ENCODE measurements around the gene NHEJ1.
A peak's percentile ranks its signal among the peaks of the same experiment; 100 is the strongest.

NHEJ1 gene

DNA sequence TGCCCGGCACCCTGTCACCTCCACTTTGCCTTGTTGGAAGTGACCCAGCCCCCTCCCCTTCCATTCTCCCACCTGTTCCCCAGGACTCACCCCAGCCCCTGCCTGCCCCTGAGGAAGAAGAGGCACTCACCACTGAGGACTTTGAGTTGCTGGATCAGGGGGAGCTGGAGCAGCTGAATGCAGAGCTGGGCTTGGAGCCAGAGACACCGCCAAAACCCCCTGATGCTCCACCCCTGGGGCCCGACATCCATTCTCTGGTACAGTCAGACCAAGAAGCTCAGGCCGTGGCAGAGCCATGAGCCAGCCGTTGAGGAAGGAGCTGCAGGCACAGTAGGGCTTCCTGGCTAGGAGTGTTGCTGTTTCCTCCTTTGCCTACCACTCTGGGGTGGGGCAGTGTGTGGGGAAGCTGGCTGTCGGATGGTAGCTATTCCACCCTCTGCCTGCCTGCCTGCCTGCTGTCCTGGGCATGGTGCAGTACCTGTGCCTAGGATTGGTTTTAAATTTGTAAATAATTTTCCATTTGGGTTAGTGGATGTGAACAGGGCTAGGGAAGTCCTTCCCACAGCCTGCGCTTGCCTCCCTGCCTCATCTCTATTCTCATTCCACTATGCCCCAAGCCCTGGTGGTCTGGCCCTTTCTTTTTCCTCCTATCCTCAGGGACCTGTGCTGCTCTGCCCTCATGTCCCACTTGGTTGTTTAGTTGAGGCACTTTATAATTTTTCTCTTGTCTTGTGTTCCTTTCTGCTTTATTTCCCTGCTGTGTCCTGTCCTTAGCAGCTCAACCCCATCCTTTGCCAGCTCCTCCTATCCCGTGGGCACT lies 21.9 kb upstream of the NHEJ1 start:
- no peak for DNase-seq

DNA sequence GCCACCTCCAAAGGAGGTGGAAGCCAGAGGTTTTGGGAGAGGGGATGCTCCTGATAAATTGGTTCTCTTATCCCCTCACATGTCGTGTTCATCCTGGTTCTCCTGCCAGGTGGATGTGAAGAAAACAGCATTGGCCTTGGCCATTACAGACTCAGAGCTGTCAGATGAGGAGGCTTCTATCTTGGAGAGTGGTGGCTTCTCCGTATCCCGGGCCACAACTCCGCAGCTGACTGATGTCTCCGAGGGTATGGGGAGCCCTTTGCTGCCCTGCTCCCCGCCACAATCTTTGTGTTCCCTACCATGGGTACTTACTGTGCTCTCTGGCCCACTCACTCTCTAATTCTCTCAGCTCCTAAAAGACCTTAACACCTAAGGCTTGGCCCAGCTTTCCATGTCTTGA lies 20.9 kb upstream of the NHEJ1 start:
- DNase-seq, result no peak

DNA sequence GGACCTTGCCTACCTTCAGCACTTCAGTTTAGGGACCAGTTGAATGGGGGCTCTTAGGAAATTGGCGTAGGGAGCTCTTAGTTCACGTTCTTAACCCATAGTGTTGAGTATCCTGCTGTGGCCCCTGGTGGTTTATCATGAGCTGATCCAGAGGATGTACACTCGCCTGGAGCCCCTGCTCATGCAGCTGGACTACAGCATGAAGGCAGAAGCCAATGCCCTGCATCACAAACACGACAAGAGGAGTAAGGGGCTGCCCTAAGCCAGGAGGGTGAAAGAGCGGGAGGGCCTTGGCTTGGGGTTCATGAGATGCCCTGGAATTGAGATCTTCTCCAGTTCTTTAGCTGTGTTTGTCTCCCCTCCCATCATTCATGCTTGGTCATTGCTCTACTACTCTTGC lies 20.3 kb upstream of the NHEJ1 start:
- DNase-seq, result no peak

DNA sequence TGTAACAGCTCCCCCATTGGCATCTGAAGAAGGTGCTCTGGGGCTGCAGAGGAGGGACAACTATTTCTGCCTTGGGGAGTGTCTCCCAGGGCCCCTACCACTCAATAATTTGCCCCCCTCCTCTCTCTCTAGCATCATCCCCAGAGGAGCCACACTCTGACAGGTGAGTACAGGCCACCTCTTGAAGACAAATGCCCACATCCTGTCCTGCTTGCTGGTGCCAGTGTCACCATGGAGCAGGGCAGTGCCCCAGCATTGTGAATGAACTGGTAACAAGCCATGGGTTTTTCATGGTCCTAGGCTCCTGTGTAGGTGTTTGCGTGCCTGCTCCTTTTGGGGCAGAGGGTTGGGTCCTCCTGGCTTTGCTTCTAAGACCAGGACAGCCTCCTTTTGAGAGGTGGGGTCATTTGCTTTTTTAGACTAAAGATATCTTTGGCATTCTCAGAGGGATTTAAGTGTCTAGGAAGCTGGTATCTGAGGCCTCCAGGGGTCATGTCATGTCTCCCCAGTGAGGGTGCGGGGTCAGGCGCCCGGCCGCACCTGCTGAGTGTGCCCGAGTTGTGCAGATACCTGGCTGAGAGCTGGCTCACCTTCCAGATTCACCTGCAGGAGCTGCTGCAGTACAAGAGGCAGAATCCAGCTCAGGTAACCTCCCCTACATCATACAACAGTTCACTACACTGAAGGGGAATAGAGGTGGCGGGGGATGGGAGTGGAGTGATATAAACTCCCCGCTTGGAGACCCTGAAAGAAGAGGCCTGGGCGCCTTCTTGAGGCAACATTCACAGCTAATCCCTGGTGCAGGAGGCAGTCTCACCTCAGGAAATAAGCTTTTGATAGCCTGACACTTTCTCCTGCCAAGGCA lies 19.2 kb upstream of the NHEJ1 start:
- DNase-seq, result no peak

DNA sequence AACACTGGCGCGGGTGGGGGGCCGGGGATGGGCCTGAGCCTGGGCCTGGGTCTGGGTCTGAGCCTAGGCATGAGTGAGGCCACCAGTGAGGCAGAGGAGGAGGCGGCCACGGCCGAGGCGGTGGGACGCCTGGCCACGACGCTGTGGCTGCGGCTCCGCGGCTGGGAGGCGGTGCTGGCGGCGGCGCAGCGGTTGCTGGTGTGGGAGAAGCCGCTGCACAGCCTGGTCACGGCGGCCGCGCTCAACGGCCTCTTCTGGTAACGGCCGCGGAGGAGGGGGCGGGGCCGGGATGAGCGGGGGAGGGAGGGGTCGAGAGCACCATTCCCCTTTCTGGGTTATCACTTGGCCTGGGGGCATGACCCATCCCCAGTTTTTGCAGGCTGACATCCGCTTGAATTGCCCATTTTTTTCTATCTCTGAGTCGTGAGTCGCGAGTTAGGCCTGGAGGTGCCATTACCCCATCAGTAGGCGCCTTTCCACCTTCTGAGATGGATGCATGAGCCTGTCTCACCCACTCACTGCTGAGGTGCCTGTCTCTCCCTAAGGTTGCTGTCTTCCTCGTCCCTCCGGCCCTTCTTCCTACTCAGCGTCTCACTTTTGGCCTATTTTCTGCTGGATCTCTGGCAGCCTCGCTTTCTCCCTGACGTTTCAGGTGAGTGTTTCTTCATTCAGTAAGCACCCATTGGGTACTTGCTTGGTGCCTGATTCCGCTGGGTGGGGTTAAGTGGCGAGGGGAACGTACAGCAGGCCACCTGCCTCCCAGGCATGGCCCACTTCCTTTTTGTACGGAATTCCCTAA lies 18.0 kb upstream of the NHEJ1 start:
- peak; percentile 38 for DNase-seq

DNA sequence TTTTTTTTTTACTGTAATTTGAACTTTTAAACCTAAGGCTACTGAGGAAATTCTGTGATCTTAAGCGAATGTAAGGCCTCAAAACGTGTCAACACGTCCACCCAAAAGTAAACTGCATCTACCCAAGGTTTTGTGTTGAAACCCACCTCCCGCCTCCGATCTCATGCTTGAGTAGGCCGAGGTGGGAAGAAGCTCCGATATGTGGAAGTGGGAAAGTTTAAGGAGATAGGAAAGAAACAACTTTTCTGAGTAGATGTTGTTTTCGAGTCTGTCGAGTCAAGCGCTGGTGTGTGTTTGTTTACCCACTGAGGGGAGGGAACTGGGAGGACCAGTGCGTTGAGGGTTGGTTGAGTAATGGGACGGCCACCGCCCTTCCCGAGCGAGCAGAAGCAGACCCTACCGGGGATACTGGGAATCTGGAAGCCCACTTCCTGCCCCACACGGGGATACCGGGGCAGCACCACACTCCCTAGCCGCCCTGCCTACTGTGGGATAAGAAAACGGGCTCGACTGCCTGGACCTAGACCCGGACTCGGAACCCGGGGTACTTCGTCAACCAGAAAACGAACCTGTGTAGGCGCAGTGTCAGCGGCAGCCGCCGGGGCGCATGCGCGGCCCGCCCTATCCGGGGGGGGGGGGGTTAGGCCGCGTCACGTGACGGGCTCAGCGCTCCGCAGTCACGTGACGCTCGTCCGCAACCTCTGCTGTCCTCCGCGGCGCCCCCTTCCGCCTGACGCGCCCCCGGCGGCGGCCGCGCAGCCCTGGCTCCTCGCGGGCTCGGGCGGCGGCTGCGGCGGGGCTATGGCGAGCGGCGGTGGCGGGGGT lies 17.1 kb upstream of the NHEJ1 start, which contains the start of gene RETREG2:
RETREG2 (plus strand) TSS at position 724 of the 825 bp plus-strand sequence; CDS start at position 802, 78 bp downstream.
- DNase-seq, result peak; percentile 67

DNA sequence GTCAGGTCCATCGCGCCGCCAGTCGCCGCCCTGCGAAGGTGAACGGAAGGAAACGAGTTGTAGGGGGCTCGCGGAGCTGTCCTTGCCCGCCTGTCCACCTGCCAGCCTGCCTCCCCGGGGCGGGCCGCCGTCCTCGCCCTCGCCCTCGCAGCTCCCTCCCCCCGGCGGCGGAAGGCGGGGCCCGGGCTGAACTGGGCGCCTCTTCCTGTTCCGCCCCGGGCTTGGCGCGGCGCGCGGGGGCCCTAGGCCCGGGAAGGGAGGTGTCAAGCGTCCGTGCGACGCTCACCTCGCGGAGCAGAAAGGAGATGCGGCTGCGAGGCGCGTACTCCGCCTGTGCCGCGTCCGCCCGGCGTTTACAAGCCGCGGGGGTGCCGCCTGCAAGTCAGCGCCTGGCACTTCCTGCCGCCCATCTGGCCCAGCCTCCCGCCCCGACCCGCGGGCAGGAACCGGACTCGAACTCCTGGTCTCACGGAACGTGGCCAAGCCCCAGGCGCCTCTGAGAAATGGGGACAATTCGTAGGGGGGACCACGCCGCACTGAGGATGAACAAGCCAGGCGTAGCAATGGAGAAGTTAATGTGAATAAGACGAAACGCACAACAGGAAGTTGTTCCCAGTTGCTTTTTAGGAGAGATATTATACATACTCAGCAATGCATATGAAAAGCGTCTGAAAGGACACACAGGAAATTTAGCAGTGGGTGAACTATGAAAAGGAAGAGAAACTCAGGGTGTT lies 16.4 kb upstream of the NHEJ1 start, which contains the start of gene CNPPD1:
CNPPD1 (minus strand) TSS at position 108 of the 734 bp plus-strand sequence; CDS start at position 11, 97 bp downstream.
- DNase-seq, result peak; percentile 70

DNA sequence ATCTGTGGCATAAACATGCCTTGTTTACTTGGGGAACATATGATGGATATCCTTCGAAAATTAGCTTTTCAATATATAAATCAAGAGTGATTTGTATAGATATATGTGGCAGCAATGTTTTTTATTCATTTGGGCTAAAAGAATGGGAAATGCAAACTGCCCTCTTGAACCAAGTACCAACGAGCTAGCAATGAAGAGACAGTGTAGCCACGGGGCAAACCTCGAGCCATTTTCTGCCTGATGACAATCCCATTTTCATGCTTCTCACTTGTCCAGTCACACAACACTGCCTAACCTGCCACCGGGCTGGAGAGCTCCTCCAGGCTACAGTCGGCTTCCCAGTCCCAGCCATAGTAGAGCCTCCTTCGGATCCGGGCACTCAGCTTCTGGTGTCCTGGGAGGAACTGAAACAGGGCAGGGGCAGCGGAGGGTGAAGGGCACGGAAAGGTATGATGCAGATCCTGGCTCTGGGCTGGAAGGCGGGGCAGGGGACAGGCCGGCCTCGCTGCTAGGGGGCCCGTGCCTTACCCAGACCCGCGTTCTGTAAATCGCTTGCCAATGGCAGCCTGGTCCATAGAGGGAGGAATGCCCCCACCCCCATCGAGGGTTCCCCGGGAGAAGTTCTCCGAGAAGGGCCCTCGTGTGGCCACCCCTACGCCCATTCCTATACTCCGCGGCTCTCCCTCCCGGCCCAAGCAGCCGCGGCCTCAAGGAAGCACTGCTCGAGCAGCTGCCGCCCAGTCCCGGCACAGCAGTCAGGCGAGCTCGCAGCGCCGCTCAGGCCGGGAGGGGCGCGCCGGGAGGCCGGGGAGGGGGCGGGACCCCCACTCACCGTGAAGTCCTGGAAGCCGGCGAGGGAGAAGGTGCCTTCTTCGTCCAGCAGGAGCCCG lies 15.6 kb upstream of the NHEJ1 start:
- no peak for DNase-seq

DNA sequence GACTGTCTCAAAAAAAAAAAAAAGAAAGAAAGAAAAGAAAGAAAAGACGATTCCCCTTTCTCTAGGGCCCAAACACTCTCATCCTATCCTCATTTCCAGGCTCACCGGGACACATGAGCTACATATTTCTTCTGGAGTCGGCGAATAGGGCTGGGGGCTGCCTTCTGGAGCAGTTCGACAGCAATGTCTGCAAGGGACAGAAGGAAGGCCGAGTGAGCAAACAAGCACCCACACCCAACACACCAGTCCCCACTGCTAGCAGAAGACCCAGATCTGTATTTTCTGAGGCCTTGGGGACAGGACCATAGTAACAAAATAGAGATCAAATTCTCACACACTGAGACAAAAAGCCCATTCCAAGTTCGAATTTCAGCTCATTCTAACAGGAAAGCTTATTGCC lies 14.9 kb upstream of the NHEJ1 start:
- DNase-seq, result no peak

DNA sequence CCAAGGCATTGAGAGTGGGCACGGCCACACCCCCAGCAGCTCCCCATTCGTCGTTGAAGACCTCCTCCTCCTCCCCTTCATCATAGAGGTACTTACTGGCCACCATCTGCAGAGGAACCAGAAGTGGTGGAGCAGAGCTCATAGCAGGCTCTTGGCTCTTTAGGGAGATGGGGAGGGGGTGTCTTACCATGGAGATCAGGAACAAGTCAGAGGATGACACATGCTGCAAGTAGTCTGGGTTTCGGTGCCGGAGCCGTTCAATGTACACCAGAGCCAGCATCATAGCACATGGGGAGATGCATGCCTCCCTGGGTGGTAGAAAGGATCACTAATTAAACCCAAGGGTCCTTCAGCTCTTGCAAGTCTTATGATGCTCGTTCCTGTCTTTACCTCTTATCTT lies 14.2 kb upstream of the NHEJ1 start:
- no peak for DNase-seq

DNA sequence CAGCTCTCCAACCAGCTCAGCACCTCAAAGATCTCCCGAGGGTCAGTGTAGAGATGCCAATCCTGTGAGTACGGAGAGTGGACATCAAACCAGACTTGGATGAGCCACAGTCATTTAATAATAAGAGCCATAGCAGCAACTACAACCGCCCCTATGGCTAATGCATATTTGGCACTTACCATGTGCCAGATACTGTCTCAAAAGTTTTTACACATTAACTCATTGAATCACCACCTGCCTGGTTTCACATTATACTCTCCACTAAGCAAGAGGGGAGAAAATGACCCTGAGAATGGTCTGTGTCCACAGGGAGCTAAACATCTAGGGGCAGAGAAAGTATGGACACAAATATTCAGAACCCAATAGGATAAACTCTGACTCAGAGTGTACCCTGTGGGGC lies 13.5 kb upstream of the NHEJ1 start:
- DNase-seq, result no peak

DNA sequence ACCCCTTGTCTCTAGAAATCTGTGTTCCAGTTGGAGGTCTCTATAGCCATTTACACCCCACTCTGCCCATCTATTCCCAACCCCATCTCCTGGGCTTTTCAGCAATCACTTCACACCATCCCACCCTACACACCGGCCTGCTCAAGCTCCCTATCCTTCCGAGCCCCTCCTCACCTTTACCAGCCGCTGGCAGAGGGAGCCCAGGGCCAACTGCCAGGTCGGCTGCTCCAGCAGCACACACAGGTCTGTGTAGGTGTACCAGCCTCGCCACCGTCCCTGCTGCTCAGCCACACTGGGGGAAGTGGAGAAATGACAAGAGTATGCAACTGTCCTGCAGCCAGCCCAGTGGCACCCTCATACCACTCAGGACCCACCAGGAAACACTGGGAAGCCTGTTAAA lies 12.6 kb upstream of the NHEJ1 start:
- DNase-seq, result no peak

DNA sequence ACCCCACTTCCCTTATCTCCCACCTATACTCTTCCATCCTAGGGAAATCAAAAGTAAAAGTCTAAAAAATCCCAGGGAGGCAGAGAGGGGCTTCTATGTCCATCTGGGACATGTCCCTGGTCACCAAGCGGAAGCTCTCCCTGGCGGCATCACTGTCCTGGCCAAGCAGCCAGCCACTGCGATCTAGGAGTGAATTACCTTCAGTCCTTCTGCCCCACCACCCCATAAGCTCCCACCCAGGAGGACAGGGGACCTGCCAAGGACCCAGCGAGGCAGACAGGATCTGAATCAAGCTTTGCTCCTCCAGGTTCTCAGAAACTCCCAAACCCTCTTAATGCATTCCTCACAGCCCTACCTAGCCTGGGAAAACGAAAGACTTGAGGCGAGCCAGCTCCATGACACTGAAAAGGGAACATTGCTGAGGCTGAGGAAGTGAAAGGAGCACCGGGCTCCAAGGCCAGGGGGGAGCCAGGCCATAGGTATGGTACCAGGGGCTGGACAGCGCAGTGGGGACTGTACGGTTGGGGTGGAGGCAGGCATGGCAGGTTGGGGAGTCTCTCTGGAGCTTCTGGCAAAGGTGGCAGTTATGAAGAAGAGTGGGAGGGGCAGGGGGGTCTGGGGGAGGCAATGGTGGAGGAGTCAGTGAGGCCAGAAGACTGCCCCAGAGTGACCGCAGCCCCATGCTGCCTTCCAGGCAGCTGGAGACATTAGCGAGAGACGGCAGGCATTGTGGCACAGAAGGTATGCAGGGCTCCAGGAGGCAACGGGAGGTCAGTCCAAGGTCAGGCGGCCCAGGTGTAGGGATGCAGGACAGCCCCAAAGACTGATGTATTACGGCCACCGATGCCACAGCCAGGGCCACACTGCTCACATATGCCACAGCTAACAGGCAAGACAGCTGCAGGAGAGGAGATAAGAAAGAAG lies 11.9 kb upstream of the NHEJ1 start:
- DNase-seq, result no peak

DNA sequence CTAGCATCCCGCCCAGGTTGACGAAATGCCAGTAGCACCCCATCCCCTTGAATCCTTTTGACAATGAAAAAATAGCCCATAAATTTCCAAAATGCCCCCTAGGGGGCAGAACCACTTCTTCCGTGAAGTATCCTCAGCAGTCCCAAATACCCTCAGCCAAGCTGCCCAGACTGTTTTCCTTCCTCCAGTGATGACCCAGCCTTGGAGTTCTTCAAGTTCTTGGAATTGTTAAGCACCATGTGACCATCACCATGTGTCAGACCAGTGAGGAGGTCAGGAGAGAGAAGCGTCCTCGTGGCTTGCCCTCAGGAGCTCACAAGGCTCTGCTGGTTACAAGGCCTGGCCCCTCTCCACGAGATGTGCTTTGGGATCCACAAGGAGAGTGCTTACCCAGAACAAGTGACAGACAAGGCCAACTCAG lies 10.6 kb upstream of the NHEJ1 start:
- no peak for DNase-seq

DNA sequence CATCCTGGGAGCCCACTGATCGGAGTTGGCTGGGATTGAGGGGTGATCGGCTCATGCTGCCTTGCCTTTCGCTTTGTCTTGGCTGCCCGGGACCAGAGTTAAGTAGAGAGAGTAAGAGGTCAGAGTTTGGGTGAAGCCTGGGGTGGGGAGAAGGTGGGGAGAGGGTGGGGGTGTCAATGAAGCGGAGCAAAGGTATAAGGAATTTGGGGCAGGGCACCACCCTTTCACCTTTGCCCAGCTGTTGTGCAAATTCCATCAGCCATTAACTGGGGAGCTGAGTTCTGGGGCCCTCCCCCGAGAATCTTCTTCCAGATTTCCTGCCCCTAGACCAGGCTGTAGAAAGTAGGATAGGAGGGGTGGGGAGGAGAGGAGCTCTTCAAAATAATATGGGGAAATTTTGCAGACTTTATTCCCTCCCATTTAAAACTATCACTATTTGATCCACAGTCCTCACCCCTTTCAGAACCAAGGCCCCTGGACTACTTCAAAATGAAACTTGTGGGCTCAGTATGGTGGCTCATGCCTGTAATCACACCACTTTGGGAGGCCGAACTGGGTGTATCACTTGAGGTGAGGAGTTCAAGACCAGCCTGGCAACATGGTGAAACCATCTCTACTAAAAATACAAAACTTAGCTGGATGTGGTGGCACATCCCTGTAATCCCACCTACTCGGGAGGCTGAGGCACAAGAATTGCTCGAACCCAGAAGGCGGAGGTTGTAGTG lies 9.5 kb upstream of the NHEJ1 start, which contains the start of gene SLC23A3:
SLC23A3 (minus strand) TSS at position 100 of the 725 bp plus-strand sequence; CDS start at position 55, 45 bp downstream.
- DNase-seq, result no peak

DNA sequence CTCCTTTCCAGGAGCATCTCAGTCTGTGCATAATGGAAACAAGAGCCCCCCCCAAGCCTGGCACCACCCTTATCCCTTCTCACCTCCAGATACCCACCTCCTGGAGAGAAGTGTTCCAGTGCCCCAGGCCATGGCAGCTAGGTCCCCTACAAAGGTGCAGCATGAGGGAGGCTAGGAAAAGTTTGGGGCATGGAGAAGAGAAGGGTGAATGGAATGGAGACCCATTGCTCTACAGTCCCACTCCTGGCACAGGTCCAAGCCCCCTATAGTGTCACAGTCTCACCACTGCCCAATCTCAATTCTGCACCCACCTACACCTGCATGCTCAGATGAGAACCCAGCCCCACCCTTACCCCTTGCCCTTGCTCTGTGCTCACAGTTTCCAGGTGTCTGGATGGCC lies 8.3 kb upstream of the NHEJ1 start:
- no peak for DNase-seq

DNA sequence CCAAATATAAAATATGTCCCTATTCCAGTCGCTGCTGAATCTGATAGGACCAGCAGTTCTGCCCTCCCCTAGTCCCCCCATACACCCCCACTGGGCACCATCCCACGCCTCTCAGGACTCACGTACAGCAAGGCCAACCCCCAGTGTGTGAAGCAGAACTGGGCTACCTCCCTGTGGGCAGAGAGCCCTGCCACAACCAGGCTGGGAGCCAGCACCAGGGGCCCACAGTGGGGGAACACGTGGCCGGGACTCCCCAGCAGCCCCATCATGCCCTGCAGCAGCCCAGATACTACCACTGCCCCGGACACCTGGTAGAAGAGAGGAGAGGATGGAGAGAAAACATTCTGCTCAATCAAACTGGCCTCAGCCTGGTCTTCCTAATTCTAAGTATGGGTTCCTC lies 7.9 kb upstream of the NHEJ1 start:
- no peak for DNase-seq

DNA sequence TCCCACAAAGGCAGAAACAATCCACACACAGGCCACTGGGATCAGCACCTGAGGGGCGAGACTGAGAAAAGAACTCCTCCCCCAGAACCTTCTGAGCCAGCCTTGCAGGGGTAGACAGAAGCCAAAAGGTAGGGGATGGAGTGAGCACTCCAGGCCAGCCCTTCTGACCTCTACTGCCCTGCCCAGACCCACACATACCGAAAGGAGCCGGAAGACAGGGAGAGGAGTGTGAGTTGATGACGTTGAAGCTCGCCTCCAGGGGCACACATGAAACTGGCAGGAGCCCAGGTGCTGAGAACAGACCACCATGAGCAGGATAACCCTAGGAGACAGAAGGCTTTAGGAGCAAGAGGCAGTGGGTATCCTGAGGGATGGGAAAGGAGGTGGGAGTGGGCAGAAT lies 7.4 kb upstream of the NHEJ1 start:
- no peak for DNase-seq
